Activated naive CD4-positive, alpha-beta T cell treated with anti-CD3 and anti-CD28 coated beads for 36 hours (primary cell): Measurements from ENCODE around the gene POLD1. TPM values are rescaled to one million over a fixed set of nuclear protein-coding genes. Genes with fewer than 3 reads are reported as not detected.
A peak's percentile ranks its signal among the peaks of the same experiment; 100 is the strongest.

Experiments used
- CTCF ChIA-PET: fragments of 350-600 bp; sonication (Branson Sonifier 250); formaldehyde crosslinking; loops from one replicate; lab custom pipeline; 2021; ENCODE audit warnings: antibody characterized with exemption; lab: Charles Lee
- DNase-seq: peaks from one replicate; pipeline ENCODE4 v3.0.0-alpha.2; 2020
- H3K27ac Mint-ChIP-seq: one replicate; pipeline ENCODE4 v1.8.0; 2021; ENCODE audit warnings: mild to moderate bottlenecking, mixed read lengths
- H3K27me3 Mint-ChIP-seq: one replicate; pipeline ENCODE4 v1.8.0; 2021; ENCODE audit warnings: low read depth, mixed read lengths
- H3K36me3 Mint-ChIP-seq: one replicate; pipeline ENCODE4 v1.8.0; 2021; ENCODE audit warnings: low read depth, mixed read lengths
- H3K4me1 Mint-ChIP-seq: one replicate; pipeline ENCODE4 v1.8.0; 2021; ENCODE audit warnings: low read depth, mixed read lengths
- H3K4me3 Mint-ChIP-seq: one replicate; pipeline ENCODE4 v1.8.0; 2021; ENCODE audit warnings: mild to moderate bottlenecking, moderate library complexity, mixed read lengths
- H3K9me3 Mint-ChIP-seq: one replicate; pipeline ENCODE4 v1.8.0; 2021; ENCODE audit warnings: mixed read lengths
- intact Hi-C: fragments of 100-400 bp; cut with micrococcal nuclease; formaldehyde crosslinking; loops from one replicate; pipeline ENCODE4 v1.15.1; 2023
- total RNA-seq, 2 experiments: library from RNA; stranded (reverse); gene quantifications; one replicate each; pipeline ENCODE4 v1.2.3, GENCODE V29; 2021

Gene POLD1
- total RNA-seq, 2 experiments from 2014 or later = 221 to 224 TPM

DNA sequence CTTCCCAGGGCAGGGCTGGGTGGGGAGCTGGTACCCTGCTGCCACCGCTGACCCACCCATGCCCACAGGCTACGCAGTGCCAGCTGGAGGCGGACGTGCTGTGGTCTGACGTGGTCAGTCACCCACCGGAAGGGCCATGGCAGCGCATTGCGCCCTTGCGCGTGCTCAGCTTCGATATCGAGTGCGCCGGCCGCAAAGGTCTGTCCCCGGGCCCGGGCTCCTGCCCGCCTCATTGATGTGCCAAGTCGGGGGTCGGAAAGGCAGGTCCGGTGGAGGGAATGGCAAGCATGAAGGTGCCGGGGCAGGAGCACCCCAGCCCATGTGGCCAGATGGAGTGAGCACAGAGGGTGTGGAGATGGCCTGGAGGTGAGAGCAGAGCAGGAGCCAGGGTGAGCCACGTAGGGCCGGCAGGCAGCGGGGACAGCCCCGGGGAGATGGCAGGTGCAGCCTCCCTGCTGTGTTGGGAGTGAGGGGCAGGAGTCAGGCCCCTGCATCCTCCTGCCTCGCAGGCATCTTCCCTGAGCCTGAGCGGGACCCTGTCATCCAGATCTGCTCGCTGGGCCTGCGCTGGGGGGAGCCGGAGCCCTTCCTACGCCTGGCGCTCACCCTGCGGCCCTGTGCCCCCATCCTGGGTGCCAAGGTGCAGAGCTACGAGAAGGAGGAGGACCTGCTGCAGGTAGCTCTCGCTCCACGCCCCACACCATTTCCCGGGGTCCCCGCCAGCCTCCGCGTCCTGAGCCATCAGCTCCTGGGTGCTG, 18.6 kb downstream of the POLD1 start:
- Mint-ChIP-seq H3K4me1 (no peaks in the 10 kb centered on the region), H3K9me3 (no peaks in the 10 kb centered on the region), H3K27me3 (no peaks in the 10 kb centered on the region), H3K27ac (no peak overlapping the region), H3K36me3 (peaks cover 43% of the 10 kb centered on the region), H3K4me3 (no peak overlapping the region)
- CTCF ChIA-PET = no interaction called here
- intact Hi-C loops = no loop called here
- DNase-seq = no peak

DNA sequence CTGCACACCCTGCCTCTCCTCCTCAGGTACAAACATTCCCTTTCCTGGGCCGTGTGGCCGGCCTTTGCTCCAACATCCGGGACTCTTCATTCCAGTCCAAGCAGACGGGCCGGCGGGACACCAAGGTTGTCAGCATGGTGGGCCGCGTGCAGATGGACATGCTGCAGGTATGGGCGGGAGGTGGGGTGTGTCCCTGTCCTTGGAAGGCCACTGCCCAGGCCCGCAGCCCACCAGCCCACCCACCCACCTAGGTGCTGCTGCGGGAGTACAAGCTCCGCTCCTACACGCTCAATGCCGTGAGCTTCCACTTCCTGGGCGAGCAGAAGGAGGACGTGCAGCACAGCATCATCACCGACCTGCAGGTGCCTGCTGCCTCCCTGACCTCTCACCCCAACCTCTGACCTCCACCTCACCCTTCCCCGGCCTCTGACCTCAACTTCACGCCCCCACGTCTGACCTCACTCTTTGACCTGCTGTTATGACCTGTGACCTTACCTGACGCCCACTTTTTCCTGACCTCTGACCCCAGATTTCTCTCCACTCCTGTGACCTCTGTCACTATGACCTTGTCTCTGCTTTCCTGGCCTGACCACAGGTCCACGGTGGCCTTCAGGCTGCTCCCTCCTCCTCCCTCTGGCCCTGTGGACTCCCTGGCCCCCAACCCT, 22.1 kb downstream of the POLD1 start:
- H3K9me3 Mint-ChIP-seq = no peaks in the 10 kb centered on the region
- peaks cover 43% of the 10 kb centered on the region for H3K36me3 Mint-ChIP-seq
- intact Hi-C loops = no loop called here
- H3K4me3 Mint-ChIP-seq = no peak overlapping the region
- CTCF ChIA-PET = no interaction called here
- no peaks in the 10 kb centered on the region for H3K4me1 Mint-ChIP-seq
- H3K27ac Mint-ChIP-seq = no peak overlapping the region
- H3K27me3 Mint-ChIP-seq = no peaks in the 10 kb centered on the region
- DNase-seq = no peak

DNA sequence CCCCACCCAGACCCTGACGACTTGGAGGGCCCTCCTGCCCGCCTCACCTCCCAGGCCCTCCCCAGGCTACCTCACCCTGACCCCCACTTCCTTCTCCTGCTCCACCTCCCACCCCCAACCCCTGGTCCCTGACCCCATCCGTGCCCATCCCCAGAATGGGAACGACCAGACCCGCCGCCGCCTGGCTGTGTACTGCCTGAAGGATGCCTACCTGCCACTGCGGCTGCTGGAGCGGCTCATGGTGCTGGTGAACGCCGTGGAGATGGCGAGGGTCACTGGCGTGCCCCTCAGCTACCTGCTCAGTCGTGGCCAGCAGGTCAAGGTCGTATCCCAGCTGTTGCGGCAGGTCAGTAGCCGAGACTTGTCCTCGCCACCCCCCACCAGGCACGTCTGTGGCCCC, 22.7 kb downstream of the POLD1 start:
- no peak overlapping the region for H3K27ac Mint-ChIP-seq
- no peak overlapping the region for H3K4me3 Mint-ChIP-seq
- intact Hi-C loops = no loop called here
- no peaks in the 10 kb centered on the region for H3K9me3 Mint-ChIP-seq
- H3K27me3 Mint-ChIP-seq = no peaks in the 10 kb centered on the region
- no peaks in the 10 kb centered on the region for H3K4me1 Mint-ChIP-seq
- H3K36me3 Mint-ChIP-seq = peaks cover 43% of the 10 kb centered on the region
- no peak for DNase-seq
- CTCF ChIA-PET = no interaction called here

GRCh38 chr19:50409347-50409746, 25.2 kb downstream of the POLD1 start:
- Mint-ChIP-seq H3K4me3 (no peak overlapping the region), H3K9me3 (no peaks in the 10 kb centered on the region), H3K4me1 (no peaks in the 10 kb centered on the region), H3K36me3 (peaks cover 43% of the 10 kb centered on the region), H3K27me3 (no peaks in the 10 kb centered on the region), H3K27ac (no peak overlapping the region)
- no peak for DNase-seq
- CTCF ChIA-PET = interaction anchor here (0.8 kb wide), 1 partner anchor 52 kb away, joined by 3 read pairs; no protein-coding TSS in a partner anchor
- intact Hi-C loops = no loop called here

DNA sequence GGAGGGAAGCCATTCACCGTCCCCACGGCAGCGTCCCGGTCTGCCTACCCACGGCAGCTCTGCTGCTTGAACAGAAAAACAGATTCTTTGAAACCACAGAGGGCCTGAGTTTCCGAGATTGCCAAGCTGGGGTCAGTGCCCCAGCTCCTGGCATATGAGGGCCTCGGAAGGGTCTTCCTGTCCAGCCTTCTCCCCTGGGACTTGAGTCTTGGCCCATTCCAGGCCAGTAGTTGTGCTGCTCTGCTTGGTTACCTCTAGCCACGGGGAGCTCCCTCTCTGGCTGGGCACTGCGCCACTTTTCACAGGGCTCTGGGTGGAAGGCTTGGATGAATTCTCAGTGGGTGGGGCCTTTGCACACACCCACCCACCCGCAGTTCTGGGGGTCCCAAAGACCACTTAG, 26.0 kb downstream of the POLD1 start:
- Mint-ChIP-seq H3K4me3 (no peak overlapping the region), H3K9me3 (no peaks in the 10 kb centered on the region), H3K36me3 (peaks cover 49% of the 10 kb centered on the region), H3K27ac (no peak overlapping the region), H3K27me3 (no peaks in the 10 kb centered on the region), H3K4me1 (no peaks in the 10 kb centered on the region)
- no peak for DNase-seq
- CTCF ChIA-PET = interaction anchor here (0.7 kb wide), 1 partner anchor 40 kb away, joined by 3 read pairs; no protein-coding TSS in a partner anchor
- intact Hi-C loops = no loop called here

- no peaks in the 10 kb centered on the region for H3K4me1 Mint-ChIP-seq
- H3K9me3 Mint-ChIP-seq = no peaks in the 10 kb centered on the region
- H3K36me3 Mint-ChIP-seq = peaks cover 40% of the 10 kb centered on the region
- no peak for DNase-seq
- intact Hi-C loops = no loop called here
- CTCF ChIA-PET = no interaction called here
- H3K27ac Mint-ChIP-seq = no peak overlapping the region
- H3K4me3 Mint-ChIP-seq = no peak overlapping the region
- H3K27me3 Mint-ChIP-seq = no peaks in the 10 kb centered on the region
Measured at GRCh38 chr19:50412419-50412818, 28.3 kb downstream of the POLD1 start.

- no peak for DNase-seq
- CTCF ChIA-PET = no interaction called here
- H3K36me3 Mint-ChIP-seq = peaks cover 39% of the 10 kb centered on the region
- H3K4me3 Mint-ChIP-seq = no peak overlapping the region
- H3K27me3 Mint-ChIP-seq = no peaks in the 10 kb centered on the region
- intact Hi-C loops = no loop called here
- no peaks in the 10 kb centered on the region for H3K4me1 Mint-ChIP-seq
- H3K9me3 Mint-ChIP-seq = no peaks in the 10 kb centered on the region
- H3K27ac Mint-ChIP-seq = no peak overlapping the region
Measured at GRCh38 chr19:50413096-50413495, 28.9 kb downstream of the POLD1 start.

GRCh38 chr19:50413531-50413930, 29.4 kb downstream of the POLD1 start:
- Mint-ChIP-seq H3K27ac (no peak overlapping the region), H3K36me3 (peaks cover 39% of the 10 kb centered on the region), H3K4me3 (no peak overlapping the region), H3K9me3 (no peaks in the 10 kb centered on the region), H3K4me1 (peaks cover 1% of the 10 kb centered on the region), H3K27me3 (peaks cover 3% of the 10 kb centered on the region)
- CTCF ChIA-PET = no interaction called here
- DNase-seq = no peak
- intact Hi-C loops = no loop called here

- CTCF ChIA-PET = interaction anchor here (0.6 to 1.8 kb wide), 7 partner anchors 26 to 81 kb away, joined by 3 to 6 read pairs (median 5); no protein-coding TSS in a partner anchor
- no peak overlapping the region for H3K4me3 Mint-ChIP-seq
Measured at GRCh38 chr19:50414864-50415660, 30.9 kb downstream of the POLD1 start.

DNA sequence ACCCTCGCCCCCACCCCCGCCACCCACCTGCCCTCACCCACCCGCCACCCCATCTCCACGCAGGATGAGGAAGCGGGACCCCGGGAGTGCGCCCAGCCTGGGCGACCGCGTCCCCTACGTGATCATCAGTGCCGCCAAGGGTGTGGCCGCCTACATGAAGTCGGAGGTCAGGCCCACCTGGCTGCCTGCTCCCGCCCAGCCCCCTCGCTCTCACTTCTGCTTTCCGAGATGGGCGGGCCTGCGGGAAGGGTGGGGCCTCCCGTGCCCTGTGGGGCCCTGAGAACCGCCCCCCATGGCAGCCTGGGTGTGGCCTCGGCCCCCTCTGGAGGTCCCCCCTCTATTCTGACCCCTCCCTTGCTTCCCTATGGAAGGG, 31.5 kb downstream of the POLD1 start:
- CTCF ChIA-PET = interaction anchor here (0.6 to 1.8 kb wide), 7 partner anchors 27 to 80 kb away, joined by 3 to 6 read pairs (median 5); no protein-coding TSS in a partner anchor
- peaks cover 37% of the 10 kb centered on the region for H3K36me3 Mint-ChIP-seq
- H3K27me3 Mint-ChIP-seq = peaks cover 20% of the 10 kb centered on the region
- DNase-seq = no peak
- no peaks in the 10 kb centered on the region for H3K9me3 Mint-ChIP-seq
- H3K4me3 Mint-ChIP-seq = no peak overlapping the region
- H3K4me1 Mint-ChIP-seq = peaks cover 13% of the 10 kb centered on the region
- intact Hi-C loops = no loop called here
- H3K27ac Mint-ChIP-seq = no peak overlapping the region

More at GRCh38 chr19:50414864-50415660, 30.9 kb downstream of the POLD1 start:
- H3K4me1 Mint-ChIP-seq = peaks cover 10% of the 10 kb centered on the region
- peaks cover 38% of the 10 kb centered on the region for H3K36me3 Mint-ChIP-seq
- peaks cover 15% of the 10 kb centered on the region for H3K27me3 Mint-ChIP-seq
- H3K9me3 Mint-ChIP-seq = no peaks in the 10 kb centered on the region
- DNase-seq = peak; percentile 76
- H3K27ac Mint-ChIP-seq = no peak overlapping the region
- intact Hi-C loops = loop anchor here (1.0 kb wide), 2 partner anchors 47 to 58 kb away; no protein-coding TSS in a partner anchor

GRCh38 chr19:50416034-50416977, 32.2 kb downstream of the POLD1 start:
- DNase-seq = no peak
- CTCF ChIA-PET = interaction anchor here (1.1 to 1.8 kb wide), 3 partner anchors 30 to 59 kb away, joined by 5 to 6 read pairs (median 5); no protein-coding TSS in a partner anchor
- Mint-ChIP-seq H3K27ac (no peak overlapping the region), H3K36me3 (peaks cover 38% of the 10 kb centered on the region), H3K4me3 (no peak overlapping the region), H3K27me3 (peaks cover 24% of the 10 kb centered on the region), H3K4me1 (peaks cover 13% of the 10 kb centered on the region), H3K9me3 (no peaks in the 10 kb centered on the region)
- intact Hi-C loops = no loop called here
